PFSK-1 (cell line): ENCODE measurements around the gene EXOC4.

ENCODE experiments used
- FOXP2 ChIP-seq: optimal IDR thresholded peaks from 2 replicates; pipeline ENCODE3; 2011; ENCODE audit warnings: borderline replicate concordance, control low read depth, inconsistent platforms; ENCODE audit not compliant: insufficient read depth; ENCODE audit errors: extremely low read length, extremely low read depth
- POLR2AphosphoS5 ChIP-seq: IDR thresholded peaks from 2 replicates; pipeline ENCODE4 v1.6.1; 2012; ENCODE audit warnings: low read depth, mild to moderate bottlenecking, control low read depth, low read length, moderate library complexity
- REST ChIP-seq, 2 experiments: IDR thresholded peaks; 2 replicates each; pipeline versions ENCODE4 v1.6.1 to v1.8.0; 2011 to 2012; ENCODE audit warnings: low read depth in 2 of 2, low read length in 2 of 2, control low read depth in 1 of 2, inconsistent platforms in 1 of 2, mild to moderate bottlenecking in 1 of 2, moderate library complexity in 1 of 2; ENCODE audit not compliant: insufficient read depth in 1 of 2
- SIN3A ChIP-seq: IDR thresholded peaks from 2 replicates; pipeline ENCODE4 v1.6.1; 2012; ENCODE audit warnings: mild to moderate bottlenecking, low read length, moderate library complexity, borderline replicate concordance; ENCODE audit not compliant: insufficient read depth

GRCh38 chr7:133746305-133746704 is 493.4 kb downstream of the EXOC4 start:
- TF ChIP-seq POLR2AphosphoS5 (no peak), SIN3A (no peak), REST (IDR thresholded peaks at IDR 0.05; ENCODE audit: insufficient read depth in 1 of 2, low read depth in 2 of 2, low read length in 2 of 2) (no peak), FOXP2 (no peak)
